HG02678 (cell line): ENCODE measurements around the gene PAX2.

Experiments used
- ATAC-seq: cut with Tn5 transposase; IDR thresholded peaks from one replicate; pipeline ENCODE4 v1.9.1; 2021; ENCODE audit warnings: mild to moderate bottlenecking, moderate library complexity; ENCODE audit not compliant: unreplicated experiment

Gene PAX2

GRCh38 chr10:100782461-100783244, 37.3 kb downstream of the PAX2 start:
- ATAC-seq: no peak

DNA sequence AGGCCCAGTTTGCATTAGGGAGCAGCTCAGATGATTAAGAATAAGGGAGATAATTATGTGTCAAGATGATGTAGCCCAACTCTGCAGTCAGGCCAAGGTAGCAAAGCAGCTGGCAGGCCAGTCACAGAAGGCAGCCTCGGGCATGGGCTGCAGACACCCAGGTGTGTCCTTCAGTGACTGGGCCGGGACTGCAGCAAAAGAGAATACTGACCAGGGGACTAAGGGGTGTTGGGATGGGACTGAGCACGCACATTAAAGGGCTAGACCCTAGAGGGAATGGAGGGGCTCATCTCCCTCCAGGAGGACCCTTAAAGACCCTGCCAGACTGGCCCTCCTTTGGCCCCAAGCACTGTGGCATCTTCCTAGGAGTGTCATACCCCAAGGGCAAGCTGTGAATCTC, 38.7 kb downstream of the PAX2 start:
- ATAC-seq: no peak

GRCh38 chr10:100786591-100786990, 41.2 kb downstream of the PAX2 start:
- no peak for ATAC-seq

- ATAC-seq: no peak
These were observed 42.9 kb downstream of the PAX2 start for GRCh38 chr10:100788002-100788903.

GRCh38 chr10:100790761-100791208, 45.4 kb downstream of the PAX2 start:
- ATAC-seq: no peak

DNA sequence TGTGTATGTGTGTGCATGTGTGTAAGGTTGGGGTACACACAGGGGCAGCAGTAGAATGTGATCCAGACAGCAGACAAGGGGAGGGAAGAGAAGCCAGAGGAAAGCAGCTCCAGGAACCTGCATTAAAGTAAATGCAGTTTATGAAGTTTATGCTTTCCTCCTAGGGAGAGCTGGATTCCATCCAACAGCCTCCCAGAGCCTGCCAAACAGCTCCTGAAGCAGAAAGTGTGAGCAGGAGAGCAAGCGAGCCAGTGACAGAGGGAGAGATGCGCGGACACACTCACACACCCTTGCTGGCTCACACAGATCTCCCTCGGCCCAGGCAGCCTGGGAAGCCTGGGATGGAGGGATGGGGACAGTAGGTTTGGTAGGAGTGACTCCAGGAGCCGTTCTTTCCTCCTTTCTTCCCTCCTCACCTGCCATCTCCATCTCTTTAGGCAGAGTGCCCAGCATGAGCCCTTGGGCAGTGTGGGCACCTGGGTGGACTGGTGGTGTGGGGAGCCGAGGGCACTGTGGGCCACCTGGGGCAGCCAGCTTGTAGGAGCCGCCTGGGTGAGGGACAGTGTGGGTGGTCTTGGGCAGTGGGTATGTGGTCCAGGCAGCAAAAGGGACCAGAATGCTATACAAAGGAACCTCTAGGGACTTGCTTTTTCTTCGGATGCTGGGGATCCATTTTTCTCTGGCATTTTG, 46.1 kb downstream of the PAX2 start:
- ATAC-seq: no peak

DNA sequence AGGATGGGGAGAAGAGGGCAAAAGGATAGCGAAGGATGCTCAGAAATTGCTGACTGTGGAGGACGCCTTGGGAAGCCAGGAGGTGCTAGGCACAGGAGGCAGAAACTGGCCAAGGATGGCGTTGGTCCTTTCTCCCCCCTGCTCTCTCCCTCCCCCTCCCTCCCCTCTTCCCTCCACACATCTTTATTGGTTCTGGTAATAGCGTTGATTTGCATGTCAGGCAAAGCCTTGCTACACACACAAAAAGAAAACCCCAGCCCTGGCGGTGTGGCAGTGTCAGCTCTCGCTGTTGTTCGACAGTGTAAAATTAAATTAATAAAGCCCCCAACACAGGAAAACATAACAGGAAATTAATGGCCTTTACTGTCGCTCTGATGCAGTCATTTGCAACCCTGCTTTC, 47.2 kb downstream of the PAX2 start:
- ATAC-seq: no peak

DNA sequence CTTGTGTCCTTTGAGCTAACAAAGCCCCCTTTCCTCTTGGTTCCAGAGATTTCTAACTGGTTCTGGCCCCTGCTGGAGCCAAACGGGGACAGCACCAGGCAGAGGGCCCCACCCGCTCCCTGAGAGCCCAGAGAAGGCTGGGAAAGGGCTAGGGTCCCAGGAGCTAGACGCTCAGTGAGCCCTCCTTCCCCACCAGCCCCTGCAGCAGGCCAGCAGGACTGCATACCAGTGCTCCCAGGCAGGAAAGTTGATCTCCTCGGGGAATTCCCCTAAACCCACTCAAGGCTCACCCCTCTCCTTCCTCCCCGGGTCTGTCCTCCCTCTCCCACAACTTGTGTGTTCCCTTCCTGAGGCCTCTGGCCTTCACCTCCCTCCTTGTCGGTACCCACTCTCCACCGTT, 47.7 kb downstream of the PAX2 start:
- ATAC-seq: no peak

DNA sequence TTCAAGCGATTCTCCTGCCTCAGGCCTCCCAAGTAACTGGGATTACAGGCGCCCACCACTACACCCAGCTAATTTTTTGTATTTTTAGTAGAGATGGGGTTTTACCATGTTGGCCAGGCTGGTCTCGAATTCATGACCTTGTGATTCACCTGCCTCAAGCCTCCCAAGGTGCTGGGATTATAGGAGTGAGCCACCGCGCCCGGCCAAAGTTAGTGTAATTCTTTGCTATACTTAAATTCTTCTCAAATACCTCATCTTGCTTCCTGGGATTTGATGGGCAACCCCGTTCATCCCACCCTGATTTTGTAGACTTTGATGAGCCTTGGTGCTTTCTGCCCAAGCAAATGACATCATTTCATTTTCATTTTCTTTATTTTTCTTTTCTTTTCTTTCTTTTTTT, 54.5 kb downstream of the PAX2 start:
- no peak for ATAC-seq

DNA sequence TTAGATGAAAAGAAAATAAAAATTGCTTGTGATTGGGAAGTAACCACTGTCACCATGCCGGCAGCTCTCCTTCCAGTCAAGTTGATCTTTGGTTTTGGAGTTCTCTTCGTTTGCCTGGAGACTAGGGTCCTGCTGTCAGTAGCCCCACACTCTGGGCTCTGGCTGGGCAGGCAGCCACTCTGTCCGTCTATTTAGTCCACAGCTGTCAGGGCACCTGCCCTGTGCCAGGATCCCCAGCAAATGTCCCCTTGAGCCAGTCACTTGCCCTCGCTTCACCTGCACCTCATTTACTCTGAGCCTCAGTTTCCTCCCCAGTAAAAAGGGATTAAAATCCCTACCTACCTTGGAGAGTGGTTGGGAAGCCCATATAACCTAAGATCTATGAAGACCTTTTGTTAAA, 55.5 kb downstream of the PAX2 start:
- no peak for ATAC-seq

DNA sequence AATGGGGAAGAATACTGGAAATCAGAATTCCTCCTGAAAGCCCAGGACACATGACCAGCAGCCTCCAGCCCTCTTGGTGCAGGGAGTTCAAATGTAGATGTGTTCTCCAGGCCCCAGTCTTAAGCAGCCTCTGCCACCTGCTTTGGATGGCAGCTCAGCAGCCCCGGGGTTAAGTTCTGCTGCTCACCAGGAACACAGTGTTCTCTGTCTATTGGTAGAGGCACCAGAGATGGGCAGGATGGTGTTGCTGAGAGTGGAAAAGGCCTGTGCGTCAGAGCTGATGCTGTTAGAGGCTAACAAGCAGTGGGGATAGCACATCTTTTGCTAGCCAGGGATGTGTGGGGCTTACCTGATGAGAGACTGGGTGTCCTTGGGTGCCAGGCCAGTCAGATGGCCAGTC, 56.8 kb downstream of the PAX2 start:
- ATAC-seq: no peak

GRCh38 chr10:100802607-100803006, 57.2 kb downstream of the PAX2 start:
- ATAC-seq: no peak

DNA sequence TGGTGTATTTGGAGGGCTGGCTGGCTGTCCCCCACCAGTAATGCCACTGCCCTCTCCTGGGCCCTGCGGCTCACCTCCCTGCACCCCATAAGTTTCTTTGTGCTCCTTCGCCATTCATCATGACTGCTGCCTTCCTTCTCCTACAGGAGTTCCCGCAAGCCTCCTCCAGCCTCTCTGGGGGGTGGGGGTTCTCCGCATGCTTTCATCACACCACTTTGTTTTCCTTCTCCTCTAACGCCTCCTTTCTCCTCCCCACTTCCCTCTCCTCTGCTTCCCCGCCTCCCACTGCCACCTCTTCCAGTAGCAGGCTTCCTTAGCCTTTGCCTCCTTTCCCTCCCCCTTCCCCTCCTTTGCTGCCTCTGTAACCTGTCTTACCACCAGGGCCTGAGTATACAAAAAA, 58.1 kb downstream of the PAX2 start:
- no peak for ATAC-seq

DNA sequence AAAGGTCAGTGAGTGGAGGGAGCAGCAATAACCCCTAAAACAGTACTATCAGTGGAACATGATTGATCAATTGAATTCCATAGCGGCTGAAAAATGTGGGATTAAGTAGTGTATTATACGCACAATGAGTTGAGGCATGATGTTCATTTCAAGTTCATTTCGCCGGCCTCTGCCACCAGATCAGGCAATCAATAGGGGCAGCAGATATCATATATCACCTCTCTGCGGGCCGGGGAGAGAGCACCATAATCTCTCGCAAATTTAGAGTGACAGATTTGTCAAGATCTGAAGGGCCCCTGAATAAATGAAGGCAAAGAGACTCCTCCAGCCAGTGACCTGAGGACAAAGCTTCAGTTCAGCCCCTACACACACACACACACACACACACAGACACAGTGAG, 58.5 kb downstream of the PAX2 start:
- no peak for ATAC-seq

DNA sequence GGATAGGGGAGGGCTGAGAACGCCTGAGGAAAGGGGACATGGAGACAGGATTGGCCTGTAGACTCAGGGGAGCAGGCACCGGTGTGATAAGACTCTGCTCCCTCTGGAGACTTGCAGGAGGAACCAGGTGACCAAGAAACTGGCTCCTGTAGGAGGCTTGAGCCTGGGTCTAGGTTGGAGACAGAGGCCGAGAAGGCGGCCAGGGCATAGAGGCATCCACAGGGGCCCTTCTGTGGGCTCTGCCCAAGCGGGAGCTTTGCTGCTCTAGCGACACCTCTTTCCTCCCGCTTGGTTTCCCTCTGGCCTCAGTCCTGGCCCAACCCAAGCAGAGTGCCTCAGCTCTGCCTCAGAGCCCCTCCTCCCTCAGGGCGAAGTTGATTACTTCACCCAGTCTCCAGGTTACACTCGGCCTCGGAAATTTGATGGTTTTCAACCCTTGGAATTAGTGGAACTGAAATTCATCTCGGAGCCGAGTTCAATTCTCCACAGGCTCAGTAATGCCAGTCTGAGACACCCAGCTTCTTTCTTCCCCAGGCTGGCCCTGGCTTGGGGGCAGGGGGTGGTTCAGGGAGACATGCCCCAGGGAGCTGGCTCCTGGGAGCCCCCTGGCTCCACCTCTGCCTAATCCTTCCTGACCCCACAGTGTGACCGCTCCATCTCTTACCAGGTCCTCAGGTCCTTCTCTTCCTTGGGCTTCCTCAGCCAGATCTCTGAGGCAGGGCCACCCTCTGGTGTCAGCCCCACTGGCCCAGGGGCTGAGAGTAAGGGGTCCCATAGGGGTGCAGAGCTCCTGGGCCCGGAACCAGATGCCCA, 60.4 kb downstream of the PAX2 start:
- ATAC-seq: no peak

DNA sequence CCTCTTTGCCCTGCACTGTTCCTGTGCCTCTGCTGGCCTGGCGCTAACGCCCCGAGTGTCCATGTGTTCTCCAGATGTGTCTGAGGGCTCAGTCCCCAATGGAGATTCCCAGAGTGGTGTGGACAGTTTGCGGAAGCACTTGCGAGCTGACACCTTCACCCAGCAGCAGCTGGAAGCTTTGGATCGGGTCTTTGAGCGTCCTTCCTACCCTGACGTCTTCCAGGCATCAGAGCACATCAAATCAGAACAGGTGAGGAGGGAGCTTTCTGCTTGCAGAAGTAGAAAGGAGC, 60.9 kb downstream of the PAX2 start:
- no peak for ATAC-seq

- no peak for ATAC-seq
These were observed 62.0 kb downstream of the PAX2 start for GRCh38 chr10:100807241-100807951.

GRCh38 chr10:100808876-100809275, 63.5 kb downstream of the PAX2 start:
- no peak for ATAC-seq

DNA sequence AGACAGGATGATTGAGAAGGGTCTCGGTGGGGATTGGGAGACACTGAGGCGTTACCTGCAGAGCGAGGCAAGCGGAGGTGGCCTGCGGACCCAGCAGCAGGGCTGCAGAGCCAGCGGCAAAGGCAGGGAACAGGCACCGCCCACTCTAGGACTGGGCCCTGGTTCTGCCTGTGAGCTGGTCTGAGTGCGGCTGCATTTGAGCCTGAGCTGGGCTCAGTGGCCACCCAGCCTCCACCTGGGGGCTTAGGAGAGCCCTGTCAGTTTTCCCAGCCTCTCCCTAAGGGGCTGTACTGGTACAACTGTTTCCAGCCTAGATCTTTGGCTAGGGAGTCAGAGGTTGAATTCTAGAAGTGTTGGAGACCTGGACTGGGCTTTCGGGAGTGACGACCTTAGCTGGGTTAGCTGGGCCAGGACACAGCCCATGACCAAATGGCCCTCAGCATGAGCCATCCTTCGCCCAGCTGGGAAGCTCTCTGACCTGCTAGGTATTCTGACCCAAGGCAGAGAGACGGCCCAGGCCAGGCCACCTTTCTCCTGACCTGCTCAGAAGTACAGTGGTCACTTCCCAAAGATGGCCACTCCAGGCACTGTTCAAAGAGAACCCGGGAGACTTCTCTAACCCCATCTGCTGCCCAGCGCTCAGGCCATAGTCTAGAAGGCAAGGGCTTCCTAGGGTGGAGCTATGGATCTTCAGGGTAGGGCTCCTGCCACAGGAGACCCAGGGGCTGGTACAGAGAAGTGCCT, 64.9 kb downstream of the PAX2 start:
- ATAC-seq: no peak

- no peak for ATAC-seq
These were observed 65.4 kb downstream of the PAX2 start for GRCh38 chr10:100810835-100811116.
